ENCODE data around the gene TATDN2.

TATDN2 gene

DNA sequence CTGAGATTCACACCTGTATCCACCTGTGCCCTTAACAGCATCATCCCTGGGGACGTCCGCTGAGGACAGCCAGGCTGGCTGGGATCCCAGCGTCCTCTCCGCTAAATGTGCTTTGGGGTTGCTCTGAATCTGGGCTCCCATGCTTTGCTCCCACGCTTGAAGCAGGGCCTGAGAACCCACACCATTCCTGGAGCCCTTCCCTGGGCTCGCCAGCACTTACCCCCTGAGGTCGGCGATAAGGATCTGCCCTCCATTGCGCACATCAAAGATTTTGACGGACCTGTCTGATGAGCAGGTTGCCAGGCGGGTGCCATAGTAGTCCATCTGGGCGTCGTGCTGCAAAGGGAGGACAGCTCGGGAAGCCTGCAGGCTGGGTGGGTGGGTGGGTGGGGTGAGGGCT is 66.8 kb downstream of the TATDN2 start:
- Histone ChIP-seq H3K4me1 (peaks cover 2% of the 10 kb centered on the region), H3K36me3 (ENCODE audit: control insufficient read depth, insufficient read depth, low read length) (no peaks in the 10 kb centered on the region), H3K79me2 (peaks cover 7% of the 10 kb centered on the region), H3K4me3 (ENCODE audit: low read depth, low read length) (no peak overlapping the region), H3K4me2 (ENCODE audit: low read length) (no peak overlapping the region), H2AFZ (no peak overlapping the region), H3K27ac (no peak overlapping the region), H3K27me3 (ENCODE audit: control insufficient read depth, insufficient read depth, low read length) (no peaks in the 10 kb centered on the region), H3K9me3 (ENCODE audit: control insufficient read depth, low read length) (no peaks in the 10 kb centered on the region), H3K9ac (no peak overlapping the region)
- TF ChIP-seq, protein P1, sequence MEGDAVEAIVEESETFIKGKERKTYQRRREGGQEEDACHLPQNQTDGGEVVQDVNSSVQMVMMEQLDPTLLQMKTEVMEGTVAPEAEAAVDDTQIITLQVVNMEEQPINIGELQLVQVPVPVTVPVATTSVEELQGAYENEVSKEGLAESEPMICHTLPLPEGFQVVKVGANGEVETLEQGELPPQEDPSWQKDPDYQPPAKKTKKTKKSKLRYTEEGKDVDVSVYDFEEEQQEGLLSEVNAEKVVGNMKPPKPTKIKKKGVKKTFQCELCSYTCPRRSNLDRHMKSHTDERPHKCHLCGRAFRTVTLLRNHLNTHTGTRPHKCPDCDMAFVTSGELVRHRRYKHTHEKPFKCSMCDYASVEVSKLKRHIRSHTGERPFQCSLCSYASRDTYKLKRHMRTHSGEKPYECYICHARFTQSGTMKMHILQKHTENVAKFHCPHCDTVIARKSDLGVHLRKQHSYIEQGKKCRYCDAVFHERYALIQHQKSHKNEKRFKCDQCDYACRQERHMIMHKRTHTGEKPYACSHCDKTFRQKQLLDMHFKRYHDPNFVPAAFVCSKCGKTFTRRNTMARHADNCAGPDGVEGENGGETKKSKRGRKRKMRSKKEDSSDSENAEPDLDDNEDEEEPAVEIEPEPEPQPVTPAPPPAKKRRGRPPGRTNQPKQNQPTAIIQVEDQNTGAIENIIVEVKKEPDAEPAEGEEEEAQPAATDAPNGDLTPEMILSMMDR (IDR thresholded peaks at IDR 0.05), result no peak

DNA sequence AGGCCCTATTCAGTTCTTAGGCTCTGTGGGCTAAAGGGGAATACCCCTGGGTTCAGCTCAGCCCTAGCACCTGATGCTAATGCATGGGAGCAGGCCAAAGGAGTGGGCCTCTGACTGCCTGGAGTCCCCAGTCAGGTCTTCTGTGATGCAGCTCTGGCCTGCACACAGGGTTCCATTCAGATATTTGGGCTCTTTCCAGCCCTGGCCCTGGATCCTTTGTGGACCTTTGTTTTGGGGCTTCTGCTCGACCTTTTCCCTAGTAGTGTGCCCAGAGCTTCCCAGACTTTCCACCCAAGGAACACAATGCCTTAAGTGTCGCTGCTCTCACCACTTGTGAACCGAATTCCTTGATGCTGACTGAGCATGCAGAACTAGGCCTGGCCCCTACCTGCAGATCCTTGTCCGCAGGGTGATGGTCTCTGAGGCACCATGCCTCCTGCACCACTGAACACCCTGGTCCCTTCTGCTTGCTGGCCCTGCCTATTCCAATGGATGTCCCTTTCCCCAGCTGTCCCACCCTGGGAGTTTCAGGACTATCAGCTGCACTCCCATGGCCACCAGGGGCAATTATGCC is 67.6 kb downstream of the TATDN2 start:
- Histone ChIP-seq H3K79me2 (peaks cover 15% of the 10 kb centered on the region), H3K27me3 (ENCODE audit: control insufficient read depth, insufficient read depth, low read length) (no peaks in the 10 kb centered on the region), H3K9ac (no peak overlapping the region), H3K9me3 (ENCODE audit: control insufficient read depth, low read length) (no peaks in the 10 kb centered on the region), H3K36me3 (ENCODE audit: control insufficient read depth, insufficient read depth, low read length) (no peaks in the 10 kb centered on the region), H3K27ac (no peak overlapping the region), H2AFZ (no peak overlapping the region), H3K4me1 (peaks cover 5% of the 10 kb centered on the region), H3K4me3 (ENCODE audit: low read depth, low read length) (no peak overlapping the region), H3K4me2 (ENCODE audit: low read length) (no peak overlapping the region)
- TF ChIP-seq, protein P1 (IDR thresholded peaks at IDR 0.05), result no peak

DNA sequence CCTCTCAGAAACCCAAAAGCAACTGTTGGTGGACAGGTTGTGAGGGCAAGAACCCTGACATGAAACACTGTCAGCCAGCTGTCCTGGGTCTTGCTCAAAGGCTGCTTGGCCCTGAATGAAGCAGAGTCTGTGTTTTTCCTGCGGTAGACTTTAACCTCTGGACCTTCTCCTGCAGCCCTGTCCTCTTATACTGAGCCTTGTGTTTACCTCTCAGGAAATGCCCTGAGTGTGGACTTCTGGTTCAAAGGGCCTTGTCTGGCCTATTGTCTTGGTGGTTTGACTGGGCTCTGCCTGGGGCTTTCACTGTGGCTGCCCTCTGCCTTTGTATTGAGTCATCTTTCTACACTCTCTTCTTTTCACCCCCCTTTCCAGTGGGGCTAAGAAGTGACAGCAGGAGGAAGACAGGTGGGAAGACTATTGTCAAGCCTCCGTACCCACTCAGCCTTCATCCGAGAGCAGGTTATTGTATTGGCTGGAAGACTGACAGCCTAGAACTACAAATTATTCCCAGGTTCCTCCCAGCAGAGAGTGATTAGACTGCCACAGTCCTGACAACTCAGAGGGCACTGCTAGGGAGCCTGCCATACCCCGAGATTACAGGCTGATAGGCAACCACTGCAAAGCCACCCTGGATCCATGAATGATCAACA is 69.2 kb downstream of the TATDN2 start:
- TF ChIP-seq, protein P1 (IDR thresholded peaks at IDR 0.05), result no peak
- Histone ChIP-seq H3K4me3 (ENCODE audit: low read depth, low read length) (no peak overlapping the region), H3K4me1 (peaks cover 5% of the 10 kb centered on the region), H3K9ac (no peak overlapping the region), H3K4me2 (ENCODE audit: low read length) (no peak overlapping the region), H3K27ac (no peak overlapping the region), H3K36me3 (ENCODE audit: control insufficient read depth, insufficient read depth, low read length) (no peaks in the 10 kb centered on the region), H2AFZ (no peak overlapping the region), H3K79me2 (peaks cover 15% of the 10 kb centered on the region), H3K27me3 (ENCODE audit: control insufficient read depth, insufficient read depth, low read length) (no peaks in the 10 kb centered on the region), H3K9me3 (ENCODE audit: control insufficient read depth, low read length) (no peaks in the 10 kb centered on the region)

DNA sequence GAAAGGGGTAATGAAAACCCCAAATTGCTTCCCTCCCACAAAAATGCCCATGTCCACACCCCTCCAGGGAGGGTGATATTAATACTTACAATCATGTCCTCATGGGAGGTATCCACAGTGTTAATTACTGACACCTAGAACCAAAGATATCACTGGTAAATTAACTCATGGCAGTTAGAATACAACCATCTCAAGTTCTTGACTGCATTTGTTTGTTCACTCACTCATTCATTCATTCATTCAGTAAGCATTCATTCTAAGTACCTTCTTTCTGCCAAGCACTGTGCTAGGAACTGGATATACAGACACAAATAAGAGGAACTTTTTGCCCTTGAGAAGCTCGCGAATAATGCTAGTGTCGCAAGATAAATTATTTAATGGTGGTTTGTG is 69.7 kb downstream of the TATDN2 start:
- Histone ChIP-seq H3K9ac (no peak overlapping the region), H3K79me2 (peaks cover 15% of the 10 kb centered on the region), H3K27ac (no peak overlapping the region), H3K4me2 (ENCODE audit: low read length) (no peak overlapping the region), H3K4me1 (peaks cover 5% of the 10 kb centered on the region), H3K36me3 (ENCODE audit: control insufficient read depth, insufficient read depth, low read length) (no peaks in the 10 kb centered on the region), H2AFZ (no peak overlapping the region), H3K27me3 (ENCODE audit: control insufficient read depth, insufficient read depth, low read length) (no peaks in the 10 kb centered on the region), H3K4me3 (ENCODE audit: low read depth, low read length) (no peak overlapping the region), H3K9me3 (ENCODE audit: control insufficient read depth, low read length) (no peaks in the 10 kb centered on the region)
- TF ChIP-seq, protein P1 (IDR thresholded peaks at IDR 0.05), result no peak

DNA sequence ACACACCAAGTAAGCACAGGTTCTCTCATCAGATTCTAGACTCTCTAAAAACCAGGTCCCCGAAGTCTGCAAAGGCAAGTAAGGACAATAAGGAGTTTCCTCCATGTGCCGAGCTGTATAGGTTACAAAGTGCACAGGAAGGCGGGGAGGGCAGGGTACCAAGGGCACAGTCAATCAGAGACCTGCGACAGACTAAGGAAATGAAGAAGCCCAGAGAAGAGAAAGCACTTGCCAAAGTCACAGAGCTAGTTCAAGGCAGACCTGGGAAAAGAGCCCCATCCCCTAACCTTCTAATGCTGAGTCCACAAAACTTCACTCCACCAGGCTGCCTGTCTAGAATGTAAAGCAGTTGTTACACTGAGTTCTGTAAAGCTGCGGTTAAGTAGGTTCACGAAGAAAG is 71.0 kb downstream of the TATDN2 start:
- Histone ChIP-seq H3K27me3 (ENCODE audit: control insufficient read depth, insufficient read depth, low read length) (no peaks in the 10 kb centered on the region), H3K36me3 (ENCODE audit: control insufficient read depth, insufficient read depth, low read length) (no peaks in the 10 kb centered on the region), H3K79me2 (peaks cover 15% of the 10 kb centered on the region), H3K27ac (no peak overlapping the region), H3K4me2 (ENCODE audit: low read length) (no peak overlapping the region), H3K9me3 (ENCODE audit: control insufficient read depth, low read length) (no peaks in the 10 kb centered on the region), H3K4me3 (ENCODE audit: low read depth, low read length) (no peak overlapping the region), H3K9ac (no peak overlapping the region), H3K4me1 (peaks cover 5% of the 10 kb centered on the region), H2AFZ (no peak overlapping the region)
- TF ChIP-seq, protein P1 (IDR thresholded peaks at IDR 0.05), result no peak

All from parathyroid adenoma (tissue), 2 donors.